ENCODE data around the gene BABAM2.

DNA sequence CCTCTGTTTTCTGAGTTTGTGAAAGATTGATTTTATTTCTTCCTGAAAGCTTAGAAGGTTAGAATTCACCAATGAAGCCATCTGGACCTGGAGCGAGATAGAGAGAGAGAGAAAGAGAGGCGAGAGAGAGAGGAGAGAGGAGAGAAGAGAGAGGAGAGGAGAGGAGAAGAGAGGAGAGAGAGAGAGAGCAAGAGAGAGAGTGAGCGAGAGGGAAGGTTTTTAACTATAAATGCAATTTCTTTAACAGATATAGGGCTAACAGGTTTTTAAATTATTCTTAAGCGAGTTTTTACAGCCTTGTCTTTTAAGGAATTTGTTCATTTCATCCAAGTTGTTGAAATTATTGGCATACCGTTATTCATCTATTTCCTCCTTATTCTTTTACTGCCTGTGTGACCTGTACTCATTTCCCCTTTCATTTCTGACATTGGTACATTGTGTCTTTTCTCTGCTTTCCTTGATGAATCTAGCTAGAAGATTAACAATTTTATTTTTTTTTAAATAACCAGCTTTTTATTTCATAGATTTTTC is 56.1 kb downstream of the BABAM2 start:
- TF ChIP-seq EZH2 (IDR thresholded peaks at IDR 0.05; ENCODE audit: borderline replicate concordance), result no peak
- TF ChIP-seq, protein P1, sequence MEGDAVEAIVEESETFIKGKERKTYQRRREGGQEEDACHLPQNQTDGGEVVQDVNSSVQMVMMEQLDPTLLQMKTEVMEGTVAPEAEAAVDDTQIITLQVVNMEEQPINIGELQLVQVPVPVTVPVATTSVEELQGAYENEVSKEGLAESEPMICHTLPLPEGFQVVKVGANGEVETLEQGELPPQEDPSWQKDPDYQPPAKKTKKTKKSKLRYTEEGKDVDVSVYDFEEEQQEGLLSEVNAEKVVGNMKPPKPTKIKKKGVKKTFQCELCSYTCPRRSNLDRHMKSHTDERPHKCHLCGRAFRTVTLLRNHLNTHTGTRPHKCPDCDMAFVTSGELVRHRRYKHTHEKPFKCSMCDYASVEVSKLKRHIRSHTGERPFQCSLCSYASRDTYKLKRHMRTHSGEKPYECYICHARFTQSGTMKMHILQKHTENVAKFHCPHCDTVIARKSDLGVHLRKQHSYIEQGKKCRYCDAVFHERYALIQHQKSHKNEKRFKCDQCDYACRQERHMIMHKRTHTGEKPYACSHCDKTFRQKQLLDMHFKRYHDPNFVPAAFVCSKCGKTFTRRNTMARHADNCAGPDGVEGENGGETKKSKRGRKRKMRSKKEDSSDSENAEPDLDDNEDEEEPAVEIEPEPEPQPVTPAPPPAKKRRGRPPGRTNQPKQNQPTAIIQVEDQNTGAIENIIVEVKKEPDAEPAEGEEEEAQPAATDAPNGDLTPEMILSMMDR (IDR thresholded peaks at IDR 0.05; ENCODE audit: poor library complexity), result no peak

All from hepatocyte (in vitro differentiated cells).